Stimulated activated CD4-positive, alpha-beta T cell treated with anti-CD3 and anti-CD28 coated beads, TNF-alpha, amount 100 ng/mL, for 24 hours (primary cell): ENCODE measurements around the gene MCF2L.
"Not testable (repeated sequence)": the region's sequence is repeated elsewhere in the genome, so short reads cannot be mapped to it uniquely, and the experiment has no call there.

Source experiments
- DNase-seq, 3 experiments: peaks; one replicate each; pipeline ENCODE4 v3.0.0-alpha.2; 2020; ENCODE audit warnings: low read depth in 3 of 3

The MCF2L gene

GRCh38 chr13:113049521-113049941, 80.5 kb downstream of the MCF2L start:
- DNase-seq = no peak

- DNase-seq = no peak
These were observed 81.0 kb downstream of the MCF2L start for GRCh38 chr13:113049981-113050380.

- DNase-seq = no peak
These were observed 81.9 kb downstream of the MCF2L start for GRCh38 chr13:113050734-113051431.

- no peak for DNase-seq
These were observed 82.6 kb downstream of the MCF2L start for GRCh38 chr13:113051641-113052040.

- no peak for DNase-seq
These were observed 83.2 kb downstream of the MCF2L start for GRCh38 chr13:113052206-113052605.

GRCh38 chr13:113052971-113053370, 84.0 kb downstream of the MCF2L start:
- DNase-seq = no peak

- DNase-seq = no peak
These were observed 84.4 kb downstream of the MCF2L start for GRCh38 chr13:113053376-113053775.

GRCh38 chr13:113053801-113054604, 85.0 kb downstream of the MCF2L start:
- DNase-seq = no peak

GRCh38 chr13:113057084-113057483, 88.1 kb downstream of the MCF2L start:
- no peak for DNase-seq

GRCh38 chr13:113057559-113057958, 88.5 kb downstream of the MCF2L start:
- DNase-seq = not testable (repeated sequence)

- no peak for DNase-seq
These were observed 89.3 kb downstream of the MCF2L start for GRCh38 chr13:113058129-113058987.

GRCh38 chr13:113058988-113059850, 90.2 kb downstream of the MCF2L start:
- no peak for DNase-seq

GRCh38 chr13:113059891-113060290, 90.9 kb downstream of the MCF2L start:
- DNase-seq = no peak

GRCh38 chr13:113060557-113061270, 91.7 kb downstream of the MCF2L start:
- no peak for DNase-seq

GRCh38 chr13:113061271-113061625, 92.2 kb downstream of the MCF2L start:
- no peak for DNase-seq

GRCh38 chr13:113061796-113062425, 92.9 kb downstream of the MCF2L start:
- DNase-seq = no peak

- DNase-seq = no peak
These were observed 93.7 kb downstream of the MCF2L start for GRCh38 chr13:113062691-113063090.

- DNase-seq = no peak
These were observed 94.1 kb downstream of the MCF2L start for GRCh38 chr13:113063091-113063491.

GRCh38 chr13:113064000-113064533, 95.1 kb downstream of the MCF2L start:
- DNase-seq = no peak
